ENCODE results near the gene MYO7A.

MYO7A gene

DNA sequence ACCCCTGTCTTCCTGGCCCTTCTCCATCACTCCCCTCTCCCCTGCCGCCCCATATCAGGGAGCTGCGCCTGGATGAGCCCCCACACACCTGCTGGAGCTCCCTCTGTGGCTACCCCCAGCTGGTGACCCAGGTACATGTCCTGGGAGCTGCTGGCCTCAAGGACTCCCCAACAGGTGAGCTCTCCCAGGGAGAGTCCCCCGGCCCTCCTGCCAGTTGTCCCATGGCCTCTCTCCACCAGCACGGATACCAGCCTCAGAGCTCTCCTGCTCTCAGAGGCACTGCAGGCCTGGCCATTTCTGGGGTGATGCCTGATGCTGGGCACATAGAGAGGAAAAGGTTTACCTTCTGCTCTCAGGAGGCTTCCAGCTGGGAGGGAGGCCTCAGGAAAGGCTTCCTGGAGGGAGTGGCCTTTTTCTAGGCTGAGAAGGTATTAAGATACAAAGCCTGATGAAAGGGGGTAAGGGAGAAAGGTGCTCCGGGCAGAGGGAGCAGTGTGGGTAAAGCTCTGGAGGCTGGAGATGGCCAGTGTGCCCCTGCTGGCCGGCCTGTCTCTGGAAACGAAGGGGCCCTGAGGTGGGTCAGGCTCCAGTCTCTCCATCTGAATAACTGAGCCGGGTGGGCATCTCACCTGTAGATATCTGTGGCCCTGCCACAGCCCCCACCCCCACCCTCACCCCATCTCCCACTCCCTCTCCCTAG is 6.0 kb upstream of the MYO7A start:
- no peak for DNase-seq (ENCODE audit: low read depth)
- in situ Hi-C loops (cut with HindIII; ENCODE audit: low sequenced_read_pairs): loop anchor here (5.0 kb wide), 1 partner anchor 55 kb away; the partner anchor contains the start of gene CAPN5
- H3K4me3 ChIP-seq (ENCODE audit: low read depth, low read length): no peak overlapping the region
- TF ChIP-seq, protein P1, sequence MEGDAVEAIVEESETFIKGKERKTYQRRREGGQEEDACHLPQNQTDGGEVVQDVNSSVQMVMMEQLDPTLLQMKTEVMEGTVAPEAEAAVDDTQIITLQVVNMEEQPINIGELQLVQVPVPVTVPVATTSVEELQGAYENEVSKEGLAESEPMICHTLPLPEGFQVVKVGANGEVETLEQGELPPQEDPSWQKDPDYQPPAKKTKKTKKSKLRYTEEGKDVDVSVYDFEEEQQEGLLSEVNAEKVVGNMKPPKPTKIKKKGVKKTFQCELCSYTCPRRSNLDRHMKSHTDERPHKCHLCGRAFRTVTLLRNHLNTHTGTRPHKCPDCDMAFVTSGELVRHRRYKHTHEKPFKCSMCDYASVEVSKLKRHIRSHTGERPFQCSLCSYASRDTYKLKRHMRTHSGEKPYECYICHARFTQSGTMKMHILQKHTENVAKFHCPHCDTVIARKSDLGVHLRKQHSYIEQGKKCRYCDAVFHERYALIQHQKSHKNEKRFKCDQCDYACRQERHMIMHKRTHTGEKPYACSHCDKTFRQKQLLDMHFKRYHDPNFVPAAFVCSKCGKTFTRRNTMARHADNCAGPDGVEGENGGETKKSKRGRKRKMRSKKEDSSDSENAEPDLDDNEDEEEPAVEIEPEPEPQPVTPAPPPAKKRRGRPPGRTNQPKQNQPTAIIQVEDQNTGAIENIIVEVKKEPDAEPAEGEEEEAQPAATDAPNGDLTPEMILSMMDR (IDR thresholded peaks at IDR 0.05; ENCODE audit: low read depth, low read length, missing control alignments): no peak

DNA sequence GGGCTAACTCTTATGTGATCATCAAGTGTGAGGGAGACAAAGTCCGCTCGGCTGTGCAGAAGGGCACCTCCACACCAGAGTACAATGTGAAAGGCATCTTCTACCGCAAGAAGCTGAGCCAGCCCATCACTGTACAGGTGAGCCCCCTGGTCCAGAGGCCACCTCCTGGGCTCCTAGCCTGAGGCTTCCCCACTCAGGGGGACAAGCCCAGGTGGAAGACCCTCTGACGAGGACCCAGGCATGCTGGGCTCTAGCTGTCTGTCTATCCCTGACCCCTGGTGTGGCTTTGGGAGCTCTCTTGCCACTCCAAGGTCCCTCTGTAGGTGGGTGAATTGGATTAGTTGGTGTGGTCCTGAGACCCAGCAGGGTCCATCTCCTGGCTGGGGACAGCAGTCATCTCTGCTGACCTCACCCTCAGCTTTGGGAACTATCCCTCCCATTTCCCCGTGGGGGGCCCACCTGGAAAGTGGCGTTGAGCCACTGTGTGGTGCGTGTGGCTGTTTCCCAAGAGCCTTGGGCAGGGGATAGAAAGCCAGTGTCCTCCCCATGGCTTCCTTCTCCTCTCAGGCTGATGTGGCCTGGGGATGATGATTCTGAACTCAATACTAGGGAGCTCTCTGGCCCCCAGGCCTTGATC is 5.4 kb upstream of the MYO7A start:
- H3K4me3 ChIP-seq (ENCODE audit: low read depth, low read length): no peak overlapping the region
- in situ Hi-C loops (cut with HindIII; ENCODE audit: low sequenced_read_pairs): loop anchor here (5.0 kb wide), 1 partner anchor 55 kb away; the partner anchor contains the start of gene CAPN5
- TF ChIP-seq, protein P1 (IDR thresholded peaks at IDR 0.05; ENCODE audit: low read depth, low read length, missing control alignments): no peak
- no peak for DNase-seq (ENCODE audit: low read depth)

DNA sequence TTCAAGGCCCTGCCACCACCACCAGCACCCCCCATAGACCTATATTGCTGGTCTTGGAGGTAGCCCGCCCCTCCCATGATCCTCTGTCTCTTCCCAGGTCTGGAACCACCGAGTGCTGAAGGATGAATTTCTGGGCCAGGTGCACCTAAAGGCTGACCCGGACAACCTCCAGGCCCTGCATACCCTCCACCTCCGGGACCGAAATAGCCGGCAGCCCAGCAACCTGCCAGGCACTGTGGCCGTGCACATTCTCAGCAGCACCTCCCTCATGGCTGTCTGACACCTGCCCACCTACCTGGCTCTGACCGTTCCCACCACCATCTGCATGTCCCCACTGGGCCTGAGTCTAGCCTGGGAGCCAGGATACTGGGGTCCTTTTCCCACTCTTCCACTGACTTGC is 4.5 kb upstream of the MYO7A start:
- DNase-seq (ENCODE audit: low read depth): no peak
- in situ Hi-C loops (cut with HindIII; ENCODE audit: low sequenced_read_pairs): loop anchor here (5.0 kb wide), 1 partner anchor 56 kb away; the partner anchor contains the start of gene CAPN5
- TF ChIP-seq, protein P1 (IDR thresholded peaks at IDR 0.05; ENCODE audit: low read depth, low read length, missing control alignments): no peak
- H3K4me3 ChIP-seq (ENCODE audit: low read depth, low read length): no peak overlapping the region

DNA sequence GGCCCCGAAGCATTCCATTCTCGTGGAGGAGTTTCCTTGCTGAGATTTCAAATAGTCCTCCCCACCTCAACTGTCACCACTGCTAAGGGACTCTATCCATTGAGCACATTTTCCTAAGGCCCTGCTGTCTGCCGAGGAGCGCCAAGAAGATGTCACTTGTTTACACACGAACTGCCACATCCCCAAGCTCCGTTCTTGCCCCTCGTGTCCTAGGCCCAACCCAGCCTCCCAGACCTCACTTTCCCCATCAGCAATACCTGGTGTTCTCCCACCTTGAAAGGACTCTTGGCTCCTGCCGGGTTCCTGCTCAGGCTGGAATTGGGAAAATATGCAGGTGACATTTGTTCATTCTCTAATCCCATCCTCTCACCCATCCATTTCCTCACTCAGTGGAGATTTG is 4.0 kb upstream of the MYO7A start:
- H3K4me3 ChIP-seq (ENCODE audit: low read depth, low read length): no peak overlapping the region
- in situ Hi-C loops (cut with HindIII; ENCODE audit: low sequenced_read_pairs): loop anchor here (5.0 kb wide), 1 partner anchor 57 kb away; the partner anchor contains the start of gene CAPN5
- TF ChIP-seq, protein P1 (IDR thresholded peaks at IDR 0.05; ENCODE audit: low read depth, low read length, missing control alignments): no peak
- DNase-seq (ENCODE audit: low read depth): no peak

DNA sequence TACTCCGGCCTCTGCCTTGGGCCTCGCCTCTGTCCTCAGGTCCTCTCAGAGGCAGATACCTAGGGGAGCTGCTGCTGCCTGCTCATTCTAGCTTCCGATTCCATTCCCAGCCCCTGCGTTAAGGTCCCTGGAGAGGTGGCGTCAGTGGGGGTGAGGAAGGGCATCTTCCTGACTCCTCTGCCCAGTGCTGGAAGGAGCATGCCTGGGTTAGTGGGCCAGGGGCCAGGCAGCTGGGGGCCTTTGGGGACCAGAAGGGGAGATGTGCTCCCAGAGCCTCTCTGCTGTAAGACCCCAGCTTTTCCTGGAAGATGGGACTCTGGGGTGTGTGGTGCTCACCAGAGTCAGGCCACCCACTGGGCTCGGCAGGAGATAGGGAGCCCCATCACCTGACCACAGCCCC is 3.6 kb upstream of the MYO7A start:
- H3K4me3 ChIP-seq (ENCODE audit: low read depth, low read length): no peak overlapping the region
- no peak for DNase-seq (ENCODE audit: low read depth)
- TF ChIP-seq, protein P1 (IDR thresholded peaks at IDR 0.05; ENCODE audit: low read depth, low read length, missing control alignments): no peak
- in situ Hi-C loops (cut with HindIII; ENCODE audit: low sequenced_read_pairs): loop anchor here (5.0 kb wide), 1 partner anchor 57 kb away; the partner anchor contains the start of gene CAPN5

DNA sequence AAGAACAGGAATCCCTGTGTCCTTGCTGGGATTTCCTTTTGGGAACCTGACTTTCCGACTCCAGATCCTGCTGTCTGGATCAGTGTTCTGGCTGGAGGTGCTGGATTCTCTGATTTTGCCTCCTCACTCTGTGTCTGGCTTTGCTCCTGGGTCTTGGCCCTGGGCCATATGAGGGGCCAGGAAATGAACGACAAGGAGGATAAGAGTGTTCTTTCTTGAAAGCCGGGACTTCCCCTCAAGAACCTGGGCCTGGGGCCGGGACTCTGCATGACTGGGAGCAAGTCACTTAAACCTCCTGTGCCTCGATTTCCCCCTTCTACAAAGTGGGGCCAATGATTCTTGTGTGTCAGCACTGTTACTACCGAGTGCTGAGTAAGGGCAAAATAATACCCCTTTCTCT is 2.9 kb upstream of the MYO7A start:
- in situ Hi-C loops (cut with HindIII; ENCODE audit: low sequenced_read_pairs): no loop called here
- TF ChIP-seq, protein P1 (IDR thresholded peaks at IDR 0.05; ENCODE audit: low read depth, low read length, missing control alignments): no peak
- DNase-seq (ENCODE audit: low read depth): no peak
- H3K4me3 ChIP-seq (ENCODE audit: low read depth, low read length): no peak overlapping the region

Data from astrocyte of the cerebellum (primary cell).